Measurements from ENCODE around the gene GPALPP1. TPM values are rescaled to one million over a fixed set of nuclear protein-coding genes. Genes with fewer than 3 reads are reported as not detected.
"Not testable (repeated sequence)": the region's sequence is repeated elsewhere in the genome, so short reads cannot be mapped to it uniquely, and the experiment has no call there.

Gene GPALPP1, protein sequence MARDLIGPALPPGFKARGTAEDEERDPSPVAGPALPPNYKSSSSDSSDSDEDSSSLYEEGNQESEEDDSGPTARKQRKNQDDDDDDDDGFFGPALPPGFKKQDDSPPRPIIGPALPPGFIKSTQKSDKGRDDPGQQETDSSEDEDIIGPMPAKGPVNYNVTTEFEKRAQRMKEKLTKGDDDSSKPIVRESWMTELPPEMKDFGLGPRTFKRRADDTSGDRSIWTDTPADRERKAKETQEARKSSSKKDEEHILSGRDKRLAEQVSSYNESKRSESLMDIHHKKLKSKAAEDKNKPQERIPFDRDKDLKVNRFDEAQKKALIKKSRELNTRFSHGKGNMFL
- 47.5 and 70.7 TPM in 2 replicates for total RNA-seq (ENCODE audit: low replicate concordance)

DNA sequence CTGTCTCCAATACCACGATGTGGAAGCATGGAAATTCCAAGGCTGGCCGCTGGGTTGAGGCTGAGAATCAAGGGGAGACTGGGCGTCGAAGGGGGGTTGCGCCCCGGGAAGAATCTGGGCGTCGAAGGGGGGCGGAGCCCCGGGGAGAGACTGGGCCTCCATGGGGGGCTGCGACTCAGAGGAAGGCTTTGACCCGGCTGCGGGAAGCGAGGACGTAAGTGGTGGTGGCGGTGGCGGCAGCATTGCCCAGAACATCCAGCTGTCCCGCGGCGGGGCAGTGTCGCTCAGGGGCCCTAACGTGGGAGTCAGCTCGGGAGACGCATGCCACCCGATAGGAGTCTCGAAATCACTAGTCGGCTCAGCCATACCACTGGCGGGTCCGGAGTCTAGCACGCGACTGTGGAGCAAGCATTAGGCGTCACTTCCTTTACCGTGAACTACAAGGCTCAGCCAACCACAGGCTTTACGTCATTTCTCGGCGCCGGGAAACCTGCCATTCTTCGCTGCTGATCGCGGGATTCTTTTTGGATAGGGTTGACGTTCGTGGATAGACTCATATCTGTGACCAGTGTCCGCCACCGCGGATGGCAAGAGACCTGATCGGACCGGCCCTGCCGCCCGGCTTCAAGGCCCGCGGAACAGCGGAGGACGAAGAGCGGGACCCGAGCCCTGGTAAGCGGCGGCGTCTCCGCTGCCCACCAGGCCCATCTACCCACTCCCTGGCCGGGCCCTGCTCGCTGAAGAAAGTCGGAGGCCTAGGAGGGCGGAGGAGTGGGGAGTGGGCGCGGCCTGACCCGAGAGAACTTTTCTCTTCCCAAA, at the start of gene GPALPP1, which contains the start of gene NUFIP1:
TSS of gene GPALPP1 (plus strand) at position 468 of the 819 bp plus-strand sequence. CDS start at position 585, 117 bp downstream.
TSS of gene NUFIP1 (minus strand) at position 401 of the 819 bp plus-strand sequence. CDS start at position 366, 35 bp downstream.
- peaks cover 9% of the 10 kb centered on the region for H3K36me3 Mint-ChIP-seq
- Histone ChIP-seq H3K4me3 (peak within 1 kb of the TSS; percentile 84), H3F3A (ENCODE audit: low read depth) (no peaks in the 10 kb centered on the region), H3K79me2 (ENCODE audit: low read depth) (peaks cover 97% of the 10 kb centered on the region), H4K20me1 (ENCODE audit: low read depth) (peaks cover 10% of the 10 kb centered on the region), H3K36me3 (peaks cover 4% of the 10 kb centered on the region), H2AFZ (replicated peaks) (peak within 1 kb of the TSS; percentile 96), H3K4me1 (peaks cover 16% of the 10 kb centered on the region), H3K27ac (peak within 1 kb of the TSS; percentile 30), H3K27me3 (no peaks in the 10 kb centered on the region), H3K9me3 (ENCODE audit: low read depth) (no peaks in the 10 kb centered on the region), H3K4me2 (peak within 1 kb of the TSS; percentile 95), H3K9ac (peak within 1 kb of the TSS; percentile 94)
- no peaks in the 10 kb centered on the region for H3K9me3 Mint-ChIP-seq
- DNase-seq (ENCODE audit: low spot score) = peak; percentile 94
- peaks cover 24% of the 10 kb centered on the region for H3K4me1 Mint-ChIP-seq
- H3K27me3 Mint-ChIP-seq (ENCODE audit: insufficient read depth, low read depth) = no peaks in the 10 kb centered on the region
- TF ChIP-seq EZH2phosphoT487 (IDR thresholded peaks at IDR 0.05) (no peak), EZH2 (IDR thresholded peaks at IDR 0.05) (no peak)
- TF ChIP-seq, protein P1, sequence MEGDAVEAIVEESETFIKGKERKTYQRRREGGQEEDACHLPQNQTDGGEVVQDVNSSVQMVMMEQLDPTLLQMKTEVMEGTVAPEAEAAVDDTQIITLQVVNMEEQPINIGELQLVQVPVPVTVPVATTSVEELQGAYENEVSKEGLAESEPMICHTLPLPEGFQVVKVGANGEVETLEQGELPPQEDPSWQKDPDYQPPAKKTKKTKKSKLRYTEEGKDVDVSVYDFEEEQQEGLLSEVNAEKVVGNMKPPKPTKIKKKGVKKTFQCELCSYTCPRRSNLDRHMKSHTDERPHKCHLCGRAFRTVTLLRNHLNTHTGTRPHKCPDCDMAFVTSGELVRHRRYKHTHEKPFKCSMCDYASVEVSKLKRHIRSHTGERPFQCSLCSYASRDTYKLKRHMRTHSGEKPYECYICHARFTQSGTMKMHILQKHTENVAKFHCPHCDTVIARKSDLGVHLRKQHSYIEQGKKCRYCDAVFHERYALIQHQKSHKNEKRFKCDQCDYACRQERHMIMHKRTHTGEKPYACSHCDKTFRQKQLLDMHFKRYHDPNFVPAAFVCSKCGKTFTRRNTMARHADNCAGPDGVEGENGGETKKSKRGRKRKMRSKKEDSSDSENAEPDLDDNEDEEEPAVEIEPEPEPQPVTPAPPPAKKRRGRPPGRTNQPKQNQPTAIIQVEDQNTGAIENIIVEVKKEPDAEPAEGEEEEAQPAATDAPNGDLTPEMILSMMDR (IDR thresholded peaks at IDR 0.05) = no peak
- H3K27ac Mint-ChIP-seq = peak within 1 kb of the TSS; percentile 13
- peak within 1 kb of the TSS; percentile 99 for H3K4me3 Mint-ChIP-seq

DNA sequence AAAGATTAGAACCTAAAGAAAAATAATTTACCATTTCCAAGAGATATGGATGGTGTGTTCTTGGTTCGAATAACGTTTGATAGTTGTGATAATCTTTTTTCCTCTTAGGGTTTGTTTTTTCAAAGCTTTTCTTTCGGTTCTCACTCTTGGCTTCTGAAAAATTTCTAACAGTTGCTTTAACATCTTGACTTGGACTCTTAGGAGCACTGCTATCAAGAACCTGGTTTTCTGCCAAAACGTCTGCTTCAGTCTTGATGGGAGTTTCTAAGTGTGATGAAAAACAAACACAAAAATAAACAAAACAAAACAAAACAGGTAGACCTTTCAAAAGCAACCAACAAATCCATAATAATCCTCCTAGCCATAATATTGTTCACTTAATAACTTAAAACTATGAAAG, 45.9 kb upstream of the GPALPP1 start:
- H3K36me3 ChIP-seq = peaks cover 16% of the 10 kb centered on the region
- H3F3A ChIP-seq (ENCODE audit: low read depth) = not testable (repeated sequence)

DNA sequence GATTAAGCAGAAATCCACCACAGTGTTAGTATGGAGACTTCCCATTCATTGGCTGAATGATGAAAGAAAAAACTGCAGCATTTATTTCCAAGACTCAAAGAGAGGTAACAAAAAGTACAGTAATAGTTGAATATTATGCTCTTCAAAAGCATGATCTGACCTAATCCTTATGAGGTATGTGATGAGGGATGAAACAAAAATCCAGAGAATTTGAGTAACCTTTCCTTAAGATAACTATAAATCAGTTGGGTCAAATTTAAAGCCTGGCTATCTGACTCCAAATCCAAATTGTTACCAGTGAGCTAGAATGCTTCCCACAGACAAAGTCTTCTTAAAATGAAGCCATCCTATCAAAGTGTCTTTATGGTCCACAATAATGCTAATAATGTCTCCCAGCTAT, 38.2 kb upstream of the GPALPP1 start:
- Mint-ChIP-seq H3K27ac (no peak overlapping the region), H3K4me1 (peaks cover 10% of the 10 kb centered on the region), H3K36me3 (peaks cover 13% of the 10 kb centered on the region), H3K27me3 (ENCODE audit: insufficient read depth, low read depth) (no peaks in the 10 kb centered on the region), H3K4me3 (no peak overlapping the region), H3K9me3 (no peaks in the 10 kb centered on the region)
- H3K4me3 ChIP-seq = no peak overlapping the region
- no peak overlapping the region for H3K4me2 ChIP-seq
- H3K27ac ChIP-seq = no peak overlapping the region
- no peaks in the 10 kb centered on the region for H3K9me3 ChIP-seq (ENCODE audit: low read depth)
- no peaks in the 10 kb centered on the region for H3K36me3 ChIP-seq
- no peaks in the 10 kb centered on the region for H3K27me3 ChIP-seq
- H3K9ac ChIP-seq = no peak overlapping the region
- H2AFZ ChIP-seq (replicated peaks) = no peak overlapping the region
- TF ChIP-seq EZH2 (IDR thresholded peaks at IDR 0.05) (no peak), EZH2phosphoT487 (IDR thresholded peaks at IDR 0.05) (no peak)
- no peak for DNase-seq (ENCODE audit: low spot score)
- no peaks in the 10 kb centered on the region for H4K20me1 ChIP-seq (ENCODE audit: low read depth)
- peaks cover 9% of the 10 kb centered on the region for H3K4me1 ChIP-seq
- H3F3A ChIP-seq (ENCODE audit: low read depth) = no peaks in the 10 kb centered on the region
- H3K79me2 ChIP-seq (ENCODE audit: low read depth) = no peaks in the 10 kb centered on the region

More for the DNA sequence above, 45.9 kb upstream of the GPALPP1 start:
- not testable (repeated sequence) for H4K20me1 ChIP-seq (ENCODE audit: low read depth); H3K9me3 ChIP-seq (ENCODE audit: low read depth); H3K4me3 Mint-ChIP-seq; H3K9ac ChIP-seq; H3K27ac Mint-ChIP-seq; DNase-seq (ENCODE audit: low spot score); H3K27ac ChIP-seq; H3K4me1 ChIP-seq; H3K27me3 Mint-ChIP-seq (ENCODE audit: insufficient read depth, low read depth); H3K79me2 ChIP-seq (ENCODE audit: low read depth); H2AFZ ChIP-seq (replicated peaks); H3K9me3 Mint-ChIP-seq; H3K36me3 Mint-ChIP-seq; H3K4me2 ChIP-seq; H3K4me1 Mint-ChIP-seq; H3K27me3 ChIP-seq; H3K4me3 ChIP-seq

DNA sequence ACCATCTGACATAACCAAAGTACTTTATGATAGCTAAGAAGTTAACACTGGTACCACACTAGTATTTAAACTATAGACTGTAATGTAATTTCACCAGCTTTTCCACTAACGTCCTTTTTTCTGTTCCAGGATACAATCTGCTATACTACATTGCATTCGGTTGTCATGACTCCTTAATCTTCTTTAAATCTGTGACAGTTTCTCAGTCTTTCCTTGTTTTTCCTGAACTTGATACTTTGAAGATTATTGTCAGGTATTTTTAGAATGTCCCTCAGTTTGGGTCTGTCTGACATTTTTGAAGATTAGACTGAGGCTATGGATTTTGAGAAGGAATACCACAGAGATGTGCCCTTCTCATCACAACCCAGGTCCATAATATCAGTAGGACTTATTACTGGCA, 36.7 kb upstream of the GPALPP1 start:
- Mint-ChIP-seq H3K9me3 (no peaks in the 10 kb centered on the region), H3K36me3 (peaks cover 13% of the 10 kb centered on the region), H3K4me1 (peaks cover 10% of the 10 kb centered on the region), H3K27me3 (ENCODE audit: insufficient read depth, low read depth) (no peaks in the 10 kb centered on the region), H3K27ac (no peak overlapping the region), H3K4me3 (no peak overlapping the region)
- no peaks in the 10 kb centered on the region for H3K9me3 ChIP-seq (ENCODE audit: low read depth)
- H3K9ac ChIP-seq = no peak overlapping the region
- no peak overlapping the region for H3K27ac ChIP-seq
- no peak overlapping the region for H3K4me2 ChIP-seq
- H3K79me2 ChIP-seq (ENCODE audit: low read depth) = no peaks in the 10 kb centered on the region
- no peaks in the 10 kb centered on the region for H3F3A ChIP-seq (ENCODE audit: low read depth)
- TF ChIP-seq EZH2 (IDR thresholded peaks at IDR 0.05) = no peak
- TF ChIP-seq, protein P1 (IDR thresholded peaks at IDR 0.05) = no peak
- TF ChIP-seq EZH2phosphoT487 (IDR thresholded peaks at IDR 0.05) = no peak
- H3K36me3 ChIP-seq = peaks cover under 1% of the 10 kb centered on the region
- peaks cover 9% of the 10 kb centered on the region for H3K4me1 ChIP-seq
- no peaks in the 10 kb centered on the region for H3K27me3 ChIP-seq
- DNase-seq (ENCODE audit: low spot score) = no peak
- H2AFZ ChIP-seq (replicated peaks) = no peak overlapping the region
- H3K4me3 ChIP-seq = no peak overlapping the region
- no peaks in the 10 kb centered on the region for H4K20me1 ChIP-seq (ENCODE audit: low read depth)
